Coronary artery (tissue), 2 donors: Measurements from ENCODE around the gene LRTM1.

Experiments used
- DNase-seq: peaks from one replicate; pipeline ENCODE4 v3.0.0-alpha.2; 2017; ENCODE audit warnings: low spot score
- H3K27ac ChIP-seq, 2 donors: fragments of 200-600 bp; sonication (generic); one replicate each; pipeline ENCODE4 v1.5.1; 2016 to 2019
- H3K4me3 ChIP-seq: fragments of 200-600 bp; sonication (generic); 2 replicates; pipeline ENCODE4 v1.5.1; 2016; ENCODE audit warnings: mild to moderate bottlenecking, moderate library complexity
- TF ChIP-seq, protein P1 (sequence below): fragments of 200-600 bp; sonication (generic); IDR thresholded peaks from one replicate; pipeline ENCODE4 v1.5.1; 2019; ENCODE audit warnings: antibody characterized with exemption

The LRTM1 gene

DNA sequence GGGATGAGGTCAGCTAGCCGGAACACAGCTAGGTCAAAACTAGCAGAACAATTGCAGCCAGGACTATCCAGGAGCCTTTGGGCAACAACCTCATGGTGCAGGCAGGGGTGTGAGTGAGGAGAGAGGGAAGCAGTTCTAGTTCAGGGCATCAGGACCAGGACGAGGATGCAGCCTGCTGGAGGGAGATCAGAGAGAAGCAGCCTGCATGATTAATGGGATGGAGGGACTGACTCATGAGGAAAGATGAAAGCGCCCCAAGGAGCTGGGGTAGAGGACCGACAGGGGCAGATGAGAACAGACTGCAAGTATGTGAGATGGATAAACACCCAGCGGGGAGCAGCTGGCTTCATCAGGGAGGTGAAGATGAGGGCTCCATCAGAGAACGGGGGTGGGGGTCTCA, 37.9 kb upstream of the LRTM1 start:
- H3K4me3 ChIP-seq = no peak overlapping the region
- DNase-seq = no peak
- no peak overlapping the region for H3K27ac ChIP-seq
- TF ChIP-seq, protein P1, sequence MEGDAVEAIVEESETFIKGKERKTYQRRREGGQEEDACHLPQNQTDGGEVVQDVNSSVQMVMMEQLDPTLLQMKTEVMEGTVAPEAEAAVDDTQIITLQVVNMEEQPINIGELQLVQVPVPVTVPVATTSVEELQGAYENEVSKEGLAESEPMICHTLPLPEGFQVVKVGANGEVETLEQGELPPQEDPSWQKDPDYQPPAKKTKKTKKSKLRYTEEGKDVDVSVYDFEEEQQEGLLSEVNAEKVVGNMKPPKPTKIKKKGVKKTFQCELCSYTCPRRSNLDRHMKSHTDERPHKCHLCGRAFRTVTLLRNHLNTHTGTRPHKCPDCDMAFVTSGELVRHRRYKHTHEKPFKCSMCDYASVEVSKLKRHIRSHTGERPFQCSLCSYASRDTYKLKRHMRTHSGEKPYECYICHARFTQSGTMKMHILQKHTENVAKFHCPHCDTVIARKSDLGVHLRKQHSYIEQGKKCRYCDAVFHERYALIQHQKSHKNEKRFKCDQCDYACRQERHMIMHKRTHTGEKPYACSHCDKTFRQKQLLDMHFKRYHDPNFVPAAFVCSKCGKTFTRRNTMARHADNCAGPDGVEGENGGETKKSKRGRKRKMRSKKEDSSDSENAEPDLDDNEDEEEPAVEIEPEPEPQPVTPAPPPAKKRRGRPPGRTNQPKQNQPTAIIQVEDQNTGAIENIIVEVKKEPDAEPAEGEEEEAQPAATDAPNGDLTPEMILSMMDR = no peak

GRCh38 chr3:54964081-54964480, 36.2 kb upstream of the LRTM1 start:
- no peak for DNase-seq
- TF ChIP-seq, protein P1 = no peak
- Histone ChIP-seq H3K4me3 (no peak overlapping the region), H3K27ac (no peak overlapping the region)

- DNase-seq = no peak
- Histone ChIP-seq H3K4me3 (no peak overlapping the region), H3K27ac (no peak overlapping the region)
- TF ChIP-seq, protein P1 = no peak
These were observed 35.8 kb upstream of the LRTM1 start for GRCh38 chr3:54963641-54964040.

DNA sequence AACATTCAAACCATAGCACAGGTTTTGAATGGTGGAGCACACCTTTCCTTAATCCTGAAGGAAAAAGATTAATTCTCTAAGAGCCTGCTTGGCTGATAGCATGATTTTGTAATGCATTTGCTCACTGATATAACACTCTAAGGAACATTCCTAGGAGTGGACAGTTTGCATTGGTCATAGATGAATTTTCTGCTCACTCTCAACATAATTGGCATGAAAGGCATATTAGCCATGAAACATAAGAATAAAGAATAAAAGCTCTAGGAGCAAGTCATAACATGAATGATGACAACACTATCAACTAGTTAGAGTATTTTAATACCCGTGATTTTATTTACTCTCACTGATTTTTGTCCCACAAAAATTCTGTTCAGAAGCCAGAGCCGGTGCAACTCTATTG, 34.3 kb upstream of the LRTM1 start:
- no peak for DNase-seq
- no peak overlapping the region for H3K4me3 ChIP-seq
- TF ChIP-seq, protein P1 = no peak
- no peak overlapping the region for H3K27ac ChIP-seq

GRCh38 chr3:54960701-54961100, 32.8 kb upstream of the LRTM1 start:
- H3K4me3 ChIP-seq = no peak overlapping the region
- TF ChIP-seq, protein P1 = no peak
- no peak overlapping the region for H3K27ac ChIP-seq
- no peak for DNase-seq

- TF ChIP-seq, protein P1 = no peak
- no peak overlapping the region for H3K27ac ChIP-seq
- DNase-seq = no peak
- no peak overlapping the region for H3K4me3 ChIP-seq
These were observed 32.2 kb upstream of the LRTM1 start for GRCh38 chr3:54960082-54960481.

- H3K27ac ChIP-seq = no peak overlapping the region
- H3K4me3 ChIP-seq = no peak overlapping the region
- DNase-seq = no peak
- TF ChIP-seq, protein P1 = no peak
These were observed 29.9 kb upstream of the LRTM1 start for GRCh38 chr3:54957711-54958110.
